Activated CD8-positive, alpha-beta memory T cell treated with anti-CD3 and anti-CD28 coated beads, Interleukin-2, amount 50 U/mL, for 24 hours (primary cell): ENCODE measurements around the gene NT5DC4.

Experiments used
- DNase-seq: peaks from one replicate; pipeline ENCODE4 v3.0.0-alpha.2; 2020; ENCODE audit errors: extremely low read depth

The NT5DC4 gene

DNA sequence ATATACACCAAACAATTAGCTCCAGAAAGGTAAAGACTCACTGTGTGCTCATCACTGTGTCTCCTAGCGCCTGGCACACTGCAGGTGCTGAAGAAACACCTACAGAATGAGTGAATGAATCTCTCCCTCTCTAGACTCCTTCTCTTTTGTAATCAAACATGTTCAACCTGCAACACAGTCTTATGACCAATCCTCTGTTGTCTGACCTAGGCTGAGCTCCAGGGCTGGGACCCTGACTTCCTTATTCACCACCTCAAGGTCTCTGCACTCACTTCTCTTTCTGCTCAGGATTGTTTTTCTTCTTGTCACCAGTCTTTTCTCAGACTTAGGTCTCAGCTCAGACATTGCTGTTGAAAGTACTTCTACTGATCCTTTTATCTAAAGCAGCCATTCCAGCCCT is 33.7 kb downstream of the NT5DC4 start:
- no peak for DNase-seq

DNA sequence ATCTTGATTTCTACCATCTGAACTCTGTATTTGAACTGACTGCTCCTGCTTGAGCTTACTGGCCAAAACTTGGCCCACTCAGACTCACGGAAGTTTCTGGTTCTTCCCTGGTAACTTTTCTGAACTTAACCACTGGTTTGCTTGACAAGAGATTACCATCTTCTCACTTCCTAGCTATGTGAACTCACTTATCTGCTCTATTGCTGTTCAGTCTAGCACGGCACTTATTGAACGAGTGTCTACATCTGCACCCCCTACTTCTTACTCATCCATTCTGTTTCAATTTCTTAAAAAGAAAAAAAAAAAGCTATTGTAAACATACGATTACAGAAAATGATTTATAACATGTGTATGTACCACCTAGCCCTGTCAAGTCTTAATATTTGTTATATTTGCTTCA is 34.6 kb downstream of the NT5DC4 start:
- DNase-seq, result no peak

DNA sequence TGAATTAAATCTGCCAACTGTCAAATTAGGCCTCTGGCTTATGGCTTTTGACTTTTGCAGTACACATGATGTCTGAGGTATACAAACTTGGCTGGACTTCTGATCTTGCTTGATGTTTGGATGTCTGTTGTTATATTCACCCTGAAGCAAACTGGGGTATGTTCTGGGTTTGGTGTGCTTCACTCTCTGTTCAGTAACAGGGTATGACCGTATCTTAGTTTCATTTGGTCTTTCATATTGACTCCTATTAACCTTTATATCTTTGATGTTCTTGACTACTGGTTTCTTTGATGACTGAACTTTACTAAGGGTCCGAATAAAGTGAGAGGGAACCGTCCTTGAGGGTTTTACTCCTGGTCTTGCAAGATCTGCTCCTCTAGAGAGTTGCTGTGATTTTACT is 35.4 kb downstream of the NT5DC4 start:
- no peak for DNase-seq

DNA sequence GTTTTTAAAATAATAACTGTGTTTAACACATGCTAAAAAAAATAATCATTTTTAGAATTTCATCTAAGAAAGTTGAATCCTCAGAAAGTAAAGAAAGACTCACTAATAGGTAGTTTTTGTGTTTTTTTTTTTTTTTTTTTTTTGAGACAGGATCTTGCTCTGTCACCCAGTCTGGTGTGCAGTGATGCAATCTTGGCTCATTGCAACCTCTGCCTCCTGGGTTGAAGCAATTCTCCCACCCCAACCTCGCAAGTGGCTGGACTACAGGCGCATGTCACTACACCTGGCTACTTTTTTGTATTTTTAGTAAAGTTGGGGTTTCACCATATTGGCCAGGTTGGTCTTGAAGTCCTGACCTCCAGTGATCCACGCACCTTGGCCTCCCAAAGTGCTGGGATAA is 36.4 kb downstream of the NT5DC4 start:
- DNase-seq, result no peak

DNA sequence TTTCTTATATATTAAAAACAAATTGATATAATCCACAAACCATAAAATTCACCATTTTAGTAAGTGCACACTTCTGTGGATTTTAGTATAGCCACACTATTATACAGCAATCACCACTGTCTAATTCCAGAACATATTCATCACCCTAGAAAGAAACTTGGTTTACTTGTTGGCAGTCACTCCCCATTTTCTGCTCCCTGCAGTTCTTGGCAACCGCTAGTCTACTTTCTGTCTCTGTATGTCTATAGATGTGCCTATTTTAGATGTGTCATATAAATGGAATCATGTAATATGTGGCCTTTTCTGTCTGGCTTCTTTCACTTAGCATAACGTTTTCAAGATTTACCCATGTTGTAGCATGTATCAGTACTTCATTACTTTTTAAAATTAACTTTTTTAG is 37.9 kb downstream of the NT5DC4 start:
- DNase-seq, result no peak

DNA sequence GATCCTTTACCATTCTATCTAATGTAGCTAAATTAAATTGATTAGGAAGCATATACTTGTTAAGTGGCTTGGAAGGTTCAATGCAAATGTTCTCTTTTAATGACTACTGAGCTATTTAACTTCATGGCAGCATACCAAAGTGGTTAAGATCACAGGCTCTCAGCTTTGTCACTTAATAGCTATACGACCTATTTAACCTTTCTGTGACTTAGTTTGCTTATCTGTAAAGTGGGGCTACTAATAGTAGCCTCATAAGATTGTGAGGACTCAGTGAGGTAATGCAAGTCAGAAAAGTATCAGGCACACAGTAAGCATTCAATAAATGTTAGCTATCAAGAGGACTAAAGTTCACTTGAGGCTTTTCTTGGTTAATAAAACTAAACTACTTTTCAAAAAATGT is 39.3 kb downstream of the NT5DC4 start:
- no peak for DNase-seq

DNA sequence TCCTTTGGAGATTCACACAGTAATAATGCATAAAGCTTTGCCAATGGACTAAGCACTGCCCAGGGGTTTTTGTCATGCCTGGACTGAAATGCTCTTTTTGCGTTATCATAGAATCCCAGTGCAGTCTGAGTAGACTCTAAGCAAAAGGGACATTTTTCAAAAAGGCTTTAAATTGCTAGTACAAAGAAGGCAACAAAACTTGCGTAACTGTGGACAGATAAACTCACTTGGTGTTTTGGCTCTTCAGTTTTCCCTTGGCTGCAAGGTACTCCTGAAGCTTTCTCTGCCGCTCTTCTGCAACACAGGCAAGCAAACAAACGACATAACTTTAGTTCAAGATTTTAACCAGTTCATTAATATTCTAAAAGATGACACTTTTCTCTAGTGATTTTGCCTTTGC is 41.5 kb downstream of the NT5DC4 start:
- DNase-seq, result no peak

DNA sequence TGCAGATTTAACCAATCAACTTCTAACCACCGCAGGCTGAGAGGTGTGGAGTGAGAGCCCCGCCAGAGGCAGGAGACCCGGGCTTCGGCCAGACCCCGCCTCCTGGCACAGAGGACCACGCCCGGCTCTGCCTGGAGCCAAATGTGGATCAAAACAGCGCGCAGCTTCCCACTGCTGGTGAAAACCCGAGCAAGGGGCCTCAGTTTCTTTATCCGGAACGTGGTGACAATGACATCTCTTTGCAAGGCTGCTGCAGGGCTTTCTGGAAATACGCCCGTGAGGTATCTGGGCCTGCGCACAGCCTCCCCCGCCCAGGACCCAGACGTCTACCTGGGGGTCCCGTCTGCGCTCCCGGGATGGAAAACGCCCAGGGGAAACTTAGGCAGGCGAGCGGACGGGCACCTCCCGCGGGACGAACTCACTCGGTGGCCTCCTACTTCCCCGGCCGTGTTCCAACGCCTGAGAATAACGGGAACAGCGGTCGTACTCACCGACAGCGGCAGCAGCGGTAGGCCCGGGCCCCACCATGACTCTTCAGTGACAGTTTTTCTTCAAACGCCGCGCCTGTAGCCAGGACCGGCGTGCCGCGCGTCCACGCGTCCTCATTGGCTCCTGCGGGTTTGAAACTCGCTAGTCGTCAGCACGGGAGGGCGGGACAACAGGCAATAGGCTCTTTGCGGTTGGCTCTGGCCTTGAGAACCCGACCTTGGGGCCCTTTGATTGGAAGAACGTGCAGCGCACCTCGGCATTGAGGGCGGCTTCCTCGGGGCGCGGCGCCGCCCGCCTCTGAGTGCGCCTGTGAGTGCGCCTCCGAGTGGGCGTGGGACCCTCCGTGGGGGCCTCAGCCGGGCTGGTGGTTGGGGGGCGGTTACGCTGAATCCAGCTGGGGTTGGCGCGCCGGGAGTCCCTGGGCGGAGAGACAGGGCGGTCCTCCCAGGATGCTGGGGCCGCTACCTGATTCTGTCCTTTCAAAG is 43.5 kb downstream of the NT5DC4 start, which contains the start of gene CKAP2L:
Gene CKAP2L (minus strand): TSS at position 539 of the 974 bp plus-strand sequence. CDS start 11 bp downstream, at position 528.
- DNase-seq, result peak; percentile 94

DNA sequence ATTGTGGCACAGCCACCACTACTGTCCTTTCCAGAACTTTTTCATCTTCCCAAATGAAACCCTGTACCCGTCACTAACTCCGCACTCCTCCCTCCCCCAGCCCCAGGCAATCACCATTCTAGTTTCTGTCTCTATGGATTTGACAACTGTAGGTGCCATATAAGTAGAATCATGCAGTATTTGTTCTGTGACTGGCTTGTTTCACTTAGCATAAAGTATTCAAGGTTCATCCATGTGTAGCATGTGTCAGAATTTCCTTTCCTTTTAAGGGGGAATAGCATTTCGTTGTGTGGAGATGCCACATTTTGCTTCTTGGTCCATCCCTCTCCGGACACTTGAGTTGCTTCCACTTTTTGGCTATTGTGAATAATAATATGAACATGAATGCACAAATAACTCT is 44.4 kb downstream of the NT5DC4 start:
- no peak for DNase-seq

DNA sequence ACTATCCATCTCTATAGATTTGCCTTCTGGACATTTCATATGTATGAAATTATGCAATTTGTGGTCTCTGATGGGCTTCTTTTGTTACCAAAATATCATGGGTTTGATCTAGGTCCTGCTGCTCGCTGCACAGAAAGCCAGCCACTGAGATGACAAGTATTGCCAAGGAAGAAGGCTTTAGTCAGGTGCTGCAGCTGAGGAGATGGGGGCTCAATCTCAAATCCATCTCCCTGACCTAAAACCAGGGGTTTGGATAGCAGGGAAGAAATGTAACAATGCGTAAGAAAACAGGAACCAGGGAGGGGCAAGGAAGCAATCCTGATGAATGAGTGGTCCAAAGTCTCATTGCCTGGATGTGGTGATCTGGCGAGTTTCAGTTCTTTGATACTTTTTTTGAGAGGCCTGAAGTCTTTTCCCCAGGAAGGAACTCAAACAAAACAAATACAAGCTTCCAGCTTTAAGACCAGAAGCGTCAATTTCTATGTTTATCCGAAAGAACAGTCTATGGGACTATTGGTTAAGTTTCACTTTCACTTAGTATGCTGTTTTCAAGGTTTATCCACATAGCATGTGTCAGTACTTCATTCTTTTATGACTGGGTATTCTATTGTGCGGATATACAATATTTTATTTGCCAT is 47.0 kb downstream of the NT5DC4 start:
- no peak for DNase-seq

DNA sequence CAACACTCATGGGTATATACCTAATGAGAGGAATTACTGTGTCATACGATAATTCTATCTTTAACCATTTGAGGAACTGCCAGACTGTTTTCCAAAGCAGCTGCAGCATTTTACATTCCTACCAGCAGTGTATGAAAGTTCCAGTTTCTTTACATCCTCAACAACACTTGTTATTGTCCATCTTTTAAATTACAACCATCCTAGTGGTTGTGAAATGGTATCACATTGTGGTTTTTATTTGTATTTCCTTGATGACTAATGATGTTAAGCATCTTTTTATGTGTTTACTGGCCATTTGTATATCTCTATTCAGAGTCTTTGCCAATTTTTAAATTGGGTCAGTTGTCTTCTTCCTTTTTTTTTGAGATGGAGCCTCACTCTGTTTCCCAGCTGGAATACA is 47.6 kb downstream of the NT5DC4 start:
- DNase-seq, result no peak

DNA sequence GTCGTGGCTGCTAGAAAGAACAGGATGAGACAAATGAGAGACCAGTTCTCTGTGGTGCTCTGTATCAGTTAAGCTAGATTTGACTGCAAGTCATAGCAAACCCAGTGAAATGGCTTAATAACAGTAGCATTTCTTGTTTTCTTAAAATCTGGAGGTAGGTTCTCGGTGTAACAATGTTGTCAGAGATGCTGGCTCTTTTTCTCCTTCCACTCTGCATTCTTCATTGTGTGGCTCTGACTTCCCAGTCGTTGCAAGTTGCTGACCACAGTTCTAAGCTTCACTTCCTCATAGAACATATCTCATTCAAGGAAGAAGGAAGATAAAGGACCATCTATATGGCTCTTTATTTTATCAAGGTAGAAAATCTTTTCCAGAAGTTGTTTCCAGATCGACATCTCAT is 51.5 kb downstream of the NT5DC4 start:
- no peak for DNase-seq

DNA sequence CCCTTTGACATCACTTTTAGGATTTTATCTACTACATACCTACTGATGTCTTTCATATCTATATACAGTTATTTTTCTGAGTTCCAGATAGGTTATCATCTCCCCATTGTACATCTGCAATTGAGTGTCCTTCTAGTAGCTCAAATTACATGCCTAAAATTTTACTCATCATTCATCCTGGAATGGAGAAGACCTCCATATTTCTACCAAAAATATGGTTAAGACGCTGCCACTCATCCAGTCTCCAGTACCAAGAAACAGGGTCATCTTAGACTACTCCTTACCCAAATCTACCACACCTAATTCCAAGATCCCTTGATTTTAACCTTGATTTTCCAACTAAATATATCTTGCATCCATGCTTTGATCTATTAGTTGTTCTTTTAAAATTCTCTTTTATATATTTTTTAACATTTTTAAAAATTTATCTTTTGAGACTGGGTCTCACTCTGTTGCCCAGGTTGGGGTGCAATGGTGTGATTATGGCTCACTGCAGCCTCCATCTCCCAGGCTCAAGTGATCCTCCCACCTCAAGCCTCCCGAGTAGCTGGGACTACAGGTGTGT is 52.2 kb downstream of the NT5DC4 start:
- no peak for DNase-seq

DNA sequence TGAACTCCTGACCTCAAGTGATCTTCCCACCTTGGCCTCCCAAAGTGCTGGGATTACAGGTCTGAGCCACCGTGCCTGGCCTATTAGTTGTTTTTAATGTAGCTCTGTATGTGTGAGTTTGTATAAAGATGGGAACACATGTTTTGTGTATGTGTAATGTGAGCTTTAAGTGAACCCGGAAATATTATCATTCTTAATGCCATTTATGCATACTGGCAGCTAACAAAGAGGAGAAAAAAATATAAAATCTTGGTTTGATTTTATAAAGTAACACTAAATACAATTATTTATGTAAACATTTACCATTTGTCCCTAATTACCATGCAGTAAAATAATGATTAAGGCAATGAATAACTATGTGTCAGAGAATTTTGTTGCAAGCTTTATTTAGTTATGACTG is 52.7 kb downstream of the NT5DC4 start:
- DNase-seq, result no peak

DNA sequence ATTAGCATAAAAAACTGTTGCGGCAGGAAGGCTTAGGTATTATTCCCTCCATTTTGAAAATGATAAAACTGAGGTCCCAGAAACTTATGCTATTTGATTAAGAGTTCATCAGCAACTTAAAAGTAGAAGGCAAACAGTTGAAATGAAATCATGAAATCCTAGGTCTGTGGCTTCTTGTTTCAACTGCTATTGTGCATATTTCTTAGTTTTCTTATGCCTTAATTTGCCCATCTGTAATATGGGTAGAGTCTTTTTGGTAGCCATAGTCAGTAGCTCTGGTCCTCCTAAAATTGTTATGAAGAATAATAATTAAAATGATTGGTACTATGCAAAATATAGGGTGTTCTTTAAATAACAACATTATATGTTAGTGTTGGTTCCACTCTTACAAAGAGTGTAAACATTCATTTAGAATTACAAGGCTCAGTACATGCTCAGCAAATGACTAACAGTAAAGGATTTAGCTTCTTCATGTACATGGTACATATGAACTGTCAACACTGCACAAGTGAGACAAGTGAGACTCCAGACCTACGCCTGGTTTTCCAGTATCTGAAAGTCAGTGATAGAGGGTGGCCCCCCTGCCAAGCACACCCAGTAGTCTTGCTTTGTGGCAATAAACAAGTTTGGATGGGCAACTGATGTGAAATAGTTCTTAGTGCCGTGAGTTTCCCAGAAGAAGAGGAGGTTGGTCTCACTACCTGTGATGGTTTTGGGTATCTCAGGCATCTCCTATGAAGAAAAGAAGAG is 53.9 kb downstream of the NT5DC4 start:
- DNase-seq, result no peak

DNA sequence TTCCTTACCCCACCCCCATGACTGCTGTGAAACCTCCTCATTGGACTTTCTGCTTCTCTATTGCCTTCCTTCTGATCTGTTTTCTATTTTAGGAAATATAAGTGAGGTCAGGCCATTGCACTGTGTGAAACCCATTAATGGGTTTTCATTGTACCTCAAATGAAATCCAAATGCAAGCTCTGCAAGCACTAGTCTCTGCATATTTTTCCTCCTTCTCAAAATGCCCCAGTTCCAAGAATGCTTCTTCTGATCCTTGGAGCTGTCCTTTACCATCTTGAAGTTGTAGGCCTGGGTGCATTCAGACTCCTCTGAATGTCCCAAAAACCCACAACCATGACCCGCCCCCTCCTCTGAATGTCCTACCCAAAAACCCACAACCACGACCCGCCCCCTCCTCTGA is 55.3 kb downstream of the NT5DC4 start:
- DNase-seq, result no peak

DNA sequence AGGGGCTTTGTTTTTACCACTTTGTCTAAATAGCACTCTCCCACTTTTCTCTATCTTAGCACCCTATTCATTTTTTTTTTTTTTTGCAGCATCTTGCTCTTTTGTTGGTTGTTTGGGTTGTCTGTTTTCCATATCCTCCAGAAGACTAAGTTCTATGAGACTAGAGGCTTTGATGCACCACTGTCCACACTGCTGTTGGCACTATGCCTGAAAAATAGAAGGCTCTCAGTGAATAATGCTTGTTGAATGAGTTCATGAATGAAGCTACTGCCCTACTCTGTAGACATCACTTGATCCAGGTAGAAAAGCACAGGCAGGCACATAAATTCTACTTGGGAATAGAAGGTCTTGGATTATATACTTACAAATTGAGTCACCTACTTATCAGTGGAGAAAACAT is 56.2 kb downstream of the NT5DC4 start:
- DNase-seq, result no peak

DNA sequence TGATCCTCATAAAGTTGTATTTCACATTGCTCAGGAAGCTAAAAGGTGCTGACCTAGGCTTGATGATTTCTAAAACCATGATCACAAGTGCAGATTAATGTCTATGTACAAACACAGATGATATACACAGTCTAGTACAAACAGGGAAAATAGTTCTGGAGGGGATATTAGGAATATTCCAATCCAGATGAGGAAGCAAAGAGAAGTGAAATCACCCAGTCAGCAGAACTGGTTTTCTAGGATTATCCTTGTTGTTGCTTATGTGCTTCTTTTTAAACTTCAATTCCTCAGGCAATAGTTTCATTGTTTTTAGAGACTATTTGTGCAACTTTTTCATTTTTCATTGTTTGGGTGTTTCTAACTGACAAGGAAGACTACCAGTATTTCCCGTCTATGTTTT is 58.8 kb downstream of the NT5DC4 start:
- no peak for DNase-seq

DNA sequence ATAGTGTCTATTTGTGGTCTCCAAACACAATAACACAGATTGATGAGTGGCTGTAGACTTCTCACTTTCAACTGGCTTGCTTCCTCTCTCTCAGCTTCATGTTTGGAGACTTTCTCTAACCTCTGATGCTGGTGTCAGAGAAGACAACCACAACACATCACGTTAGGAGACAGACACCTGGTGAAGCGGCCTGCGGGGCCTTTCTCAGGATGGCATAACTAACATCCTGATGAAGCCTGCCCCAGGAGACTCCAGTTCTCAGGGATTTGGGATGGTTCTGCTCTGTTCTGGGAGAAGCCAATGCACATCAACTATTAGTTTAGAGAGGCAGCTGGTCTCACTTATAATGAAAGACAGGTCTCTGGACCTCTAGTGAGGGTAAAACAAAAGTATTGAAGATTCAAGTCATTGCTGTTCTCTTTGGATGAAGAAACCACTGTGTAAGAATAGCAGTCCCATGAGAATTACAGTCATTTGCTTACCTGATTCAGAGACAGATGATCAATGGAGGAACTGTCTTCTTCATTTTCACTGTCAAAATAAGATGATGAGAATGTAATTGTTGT is 61.5 kb downstream of the NT5DC4 start:
- DNase-seq, result no peak

DNA sequence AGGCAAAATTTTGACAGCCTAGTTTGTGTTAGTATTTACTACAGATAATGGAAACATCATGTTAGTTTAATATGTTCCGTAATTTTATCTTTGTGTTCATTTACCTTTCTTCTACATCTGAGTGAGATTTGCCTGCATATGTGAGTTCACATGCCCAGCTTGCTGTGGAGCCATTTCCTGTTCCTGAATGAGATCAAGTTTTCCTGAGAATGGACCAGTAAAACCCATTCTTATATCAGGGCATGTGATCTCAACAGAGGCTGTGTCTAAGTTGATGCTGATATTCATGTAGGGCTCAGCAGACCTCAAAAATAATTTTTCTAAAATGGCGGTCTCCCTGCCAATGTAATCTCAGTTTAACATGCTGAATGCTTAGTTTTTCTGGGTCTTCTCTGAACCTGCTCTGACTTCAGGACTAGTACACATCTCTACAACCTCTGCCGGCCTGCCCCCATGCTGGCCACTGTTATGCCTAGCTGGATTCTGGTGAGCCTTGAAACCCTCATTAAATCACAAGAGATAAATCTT is 62.4 kb downstream of the NT5DC4 start:
- no peak for DNase-seq
